Bronchial epithelial cell (primary cell): ENCODE results near the gene CSNK2B. TPM values are rescaled to one million over a fixed set of nuclear protein-coding genes. Genes with fewer than 3 reads are reported as not detected.

Experiments used
- DNase-seq: peaks from one replicate; pipeline ENCODE4 v3.0.0-alpha.2; 2010; ENCODE audit warnings: low read depth
- FAIRE-seq: peaks from 2 replicates; lab custom pipeline; 2011; peaks lifted over from hg19 to GRCh38; lab: Jason Lieb, UNC
- H3K27me3 ChIP-seq: 2 replicates; pipeline ENCODE4 v1.5.1; 2011; ENCODE audit warnings: low read length; ENCODE audit not compliant: control insufficient read depth, insufficient read depth
- H3K36me3 ChIP-seq: 2 replicates; pipeline ENCODE4 v1.5.1; 2011; ENCODE audit warnings: low read length; ENCODE audit not compliant: control insufficient read depth, insufficient read depth
- H3K4me3 ChIP-seq: 2 replicates; pipeline ENCODE4 v1.5.1; 2011; ENCODE audit warnings: mild to moderate bottlenecking, low read depth, low read length, control low read depth
- CTCF ChIP-seq: IDR thresholded peaks from 2 replicates; pipeline ENCODE4 v1.5.1; 2011; ENCODE audit warnings: mild to moderate bottlenecking, moderate library complexity, low read length, control low read depth, inconsistent platforms; ENCODE audit not compliant: insufficient read depth, severe bottlenecking
- total RNA-seq: library from RNA; depleted of rRNA; stranded (reverse); fragments of >200 nt; gene quantifications from 2 replicates; pipeline ENCODE4 v1.2.1, GENCODE V29; 2014

CSNK2B gene
- total RNA-seq, 1 donor from 2014 or later: 61.1 TPM

GRCh38 chr6:31651602-31652191 lies 14.2 kb upstream of the CSNK2B start:
- H3K27me3 ChIP-seq: no peaks in the 10 kb centered on the region
- FAIRE-seq (no peak), DNase-seq (peak; percentile 71)
- peak overlapping the region; percentile 91 for H3K4me3 ChIP-seq
- peaks cover 17% of the 10 kb centered on the region for H3K36me3 ChIP-seq
- no peak for TF ChIP-seq CTCF

- DNase-seq (no peak), FAIRE-seq (no peak)
- no peak for TF ChIP-seq CTCF
- H3K4me3 ChIP-seq: peak overlapping the region; percentile 91
- H3K27me3 ChIP-seq: no peaks in the 10 kb centered on the region
- peaks cover 14% of the 10 kb centered on the region for H3K36me3 ChIP-seq
Measured at GRCh38 chr6:31652925-31653724, 12.8 kb upstream of the CSNK2B start.

- TF ChIP-seq CTCF: no peak
- Histone ChIP-seq H3K36me3 (peaks cover 4% of the 10 kb centered on the region), H3K27me3 (no peaks in the 10 kb centered on the region), H3K4me3 (no peak overlapping the region)
- DNase-seq: no peak
- no peak for FAIRE-seq
Measured at GRCh38 chr6:31654574-31655348, 11.1 kb upstream of the CSNK2B start.

- DNase-seq (no peak), FAIRE-seq (no peak)
- no peaks in the 10 kb centered on the region for H3K27me3 ChIP-seq
- TF ChIP-seq CTCF: no peak
- no peak within 1 kb of the TSS for H3K4me3 ChIP-seq
- H3K36me3 ChIP-seq: peaks cover 4% of the 10 kb centered on the region
Measured at GRCh38 chr6:31655349-31656237, 10.3 kb upstream of the CSNK2B start, which contains the start of gene APOM. Gene APOM (plus strand): TSS chr6:31655894. CDS start chr6:31655967, 73 bp downstream.
